DMS79 treated with DMSO at 0.1 percent for 48 hours (cell line): ENCODE data around the gene PAOX.

Source experiments
- DNase-seq: peaks from one replicate; lab custom pipeline; 2025; lab: John Stamatoyannopoulos, UW

PAOX gene

DNA sequence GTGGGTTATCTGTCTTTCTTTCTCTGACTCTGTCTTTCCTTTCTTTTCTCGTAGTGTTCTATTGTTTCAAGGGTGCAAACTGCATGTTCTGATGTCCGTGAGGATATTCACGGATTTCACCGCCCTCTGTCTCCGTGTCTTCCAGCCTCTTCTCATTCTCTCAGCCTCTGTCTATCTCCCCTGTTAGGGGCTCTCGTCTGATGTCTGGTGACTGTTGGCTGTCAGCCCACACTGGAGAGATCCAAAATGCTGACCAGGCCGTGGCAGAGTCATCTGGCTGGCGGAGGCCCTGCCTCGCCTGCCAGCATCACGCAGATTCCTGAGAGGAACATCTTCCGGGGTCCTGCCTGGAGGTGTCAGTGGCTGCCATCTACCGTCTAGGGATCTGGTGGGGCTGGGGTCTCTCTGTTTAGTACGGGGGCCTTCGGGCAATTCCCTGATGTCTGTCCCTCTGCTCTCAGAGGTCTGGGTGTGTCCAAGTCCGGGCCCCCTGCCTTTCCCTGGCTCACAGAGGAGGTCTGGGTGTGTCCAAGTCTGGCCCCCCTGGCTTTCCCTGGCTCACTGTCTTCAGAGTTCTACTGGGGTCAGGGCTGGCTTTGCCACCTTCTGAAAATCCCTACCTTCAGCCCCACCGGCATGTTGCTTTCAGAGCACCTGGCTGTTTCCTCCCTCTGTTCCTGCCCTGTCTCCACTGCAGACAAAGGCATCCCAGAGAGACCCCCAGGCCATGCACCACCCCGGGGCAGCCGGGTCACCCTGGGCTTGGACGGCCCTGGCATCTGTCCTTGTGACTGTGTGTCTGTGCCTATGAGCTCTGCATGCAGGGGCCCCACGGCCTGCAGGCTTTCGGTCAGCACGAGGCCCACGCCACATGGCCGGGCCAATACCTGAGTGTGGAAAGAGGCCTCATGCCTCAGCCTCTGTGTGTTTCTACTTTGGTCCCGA is 60.7 kb downstream of the PAOX start:
- DNase-seq: no peak

DNA sequence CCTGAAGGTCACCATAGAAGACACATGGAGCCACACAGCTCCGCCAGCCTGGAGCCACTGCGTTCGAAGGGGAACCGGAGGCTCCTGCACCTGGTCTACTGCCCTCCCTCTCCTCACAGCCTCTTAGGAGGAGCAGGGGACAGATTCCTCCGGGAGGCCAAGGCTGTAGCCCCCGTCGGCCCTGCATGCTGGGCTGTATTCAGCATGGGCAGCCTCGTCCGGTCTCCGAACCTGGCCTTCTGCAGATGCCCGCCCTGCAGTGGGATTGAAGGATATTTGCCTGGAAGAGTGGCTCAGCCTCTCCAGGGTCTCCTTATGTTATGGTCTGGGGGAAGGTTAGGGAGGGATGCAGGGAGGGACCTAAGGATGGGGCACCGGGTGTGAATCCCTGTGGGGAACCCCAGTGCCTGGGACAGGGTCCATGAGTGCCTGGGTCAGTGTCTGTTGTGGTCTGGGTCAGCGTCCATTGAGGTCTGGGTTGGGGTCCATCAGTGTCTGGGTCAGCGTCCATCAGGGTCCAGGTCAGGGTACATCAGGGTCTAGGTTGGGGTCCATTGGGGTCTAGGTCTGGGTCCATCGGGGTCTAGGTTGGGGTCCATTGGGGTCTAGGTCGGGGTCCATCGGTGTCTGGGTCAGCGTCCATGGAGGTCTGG is 61.7 kb downstream of the PAOX start:
- no peak for DNase-seq
